ENCODE measurements around the gene ECSIT.
"Not testable (repeated sequence)": the region's sequence is repeated elsewhere in the genome, so short reads cannot be mapped to it uniquely, and the experiment has no call there.

The ECSIT gene

GRCh38 chr19:11478167-11479089, 50.5 kb downstream of the ECSIT start:
- DNase-seq (ENCODE audit: low read depth in 2 of 2): no peak

- no peak for DNase-seq (ENCODE audit: low read depth in 2 of 2)
Measured at GRCh38 chr19:11475861-11476260, 53.1 kb downstream of the ECSIT start.

- not testable (repeated sequence) for DNase-seq (ENCODE audit: low read depth in 2 of 2)
Measured at GRCh38 chr19:11475343-11475742, 53.6 kb downstream of the ECSIT start.

- DNase-seq (ENCODE audit: low read depth in 2 of 2): no peak
Measured at GRCh38 chr19:11473725-11474124, 55.2 kb downstream of the ECSIT start.

GRCh38 chr19:11468266-11468845, 60.6 kb downstream of the ECSIT start:
- not testable (repeated sequence) for DNase-seq (ENCODE audit: low read depth in 2 of 2)

- DNase-seq (ENCODE audit: low read depth in 2 of 2): no peak
Measured at GRCh38 chr19:11465600-11465999, 63.3 kb downstream of the ECSIT start.

GRCh38 chr19:11464333-11465265, 64.3 kb downstream of the ECSIT start:
- no peak for DNase-seq (ENCODE audit: low read depth in 2 of 2)

- DNase-seq (ENCODE audit: low read depth in 2 of 2): no peak
Measured at GRCh38 chr19:11463391-11463790, 65.5 kb downstream of the ECSIT start.

GRCh38 chr19:11461453-11461852, 67.5 kb downstream of the ECSIT start:
- no peak for DNase-seq (ENCODE audit: low read depth in 2 of 2)

- no peak for DNase-seq (ENCODE audit: low read depth in 2 of 2)
Measured at GRCh38 chr19:11460207-11460606, 68.7 kb downstream of the ECSIT start.

- not testable (repeated sequence) for DNase-seq (ENCODE audit: low read depth in 2 of 2)
Measured at GRCh38 chr19:11458912-11459311, 70.0 kb downstream of the ECSIT start.

GRCh38 chr19:11458236-11458900, 70.6 kb downstream of the ECSIT start:
- DNase-seq (ENCODE audit: low read depth in 2 of 2): no peak

GRCh38 chr19:11457831-11458230, 71.1 kb downstream of the ECSIT start:
- no peak for DNase-seq (ENCODE audit: low read depth in 2 of 2)

- no peak for DNase-seq (ENCODE audit: low read depth in 2 of 2)
Measured at GRCh38 chr19:11457115-11457514, 71.8 kb downstream of the ECSIT start.

- DNase-seq (ENCODE audit: low read depth in 2 of 2): no peak
Measured at GRCh38 chr19:11456659-11457058, 72.3 kb downstream of the ECSIT start.

Measured in fibroblast of skin of left biceps (primary cell).